NT2/D1 (cell line): ENCODE results near the gene TAX1BP3.

Experiments
- SUZ12 ChIP-seq: IDR thresholded peaks from 2 replicates; pipeline ENCODE4 v1.6.1; 2011; ENCODE audit not compliant: insufficient read length, insufficient read depth; ENCODE audit errors: extremely low read depth
- YY1 ChIP-seq: IDR thresholded peaks from 2 replicates; pipeline ENCODE4 v1.6.1; 2011; ENCODE audit not compliant: insufficient read length, insufficient read depth
- ZNF274 ChIP-seq: IDR thresholded peaks from 2 replicates; pipeline ENCODE4 v1.6.1; 2011; ENCODE audit warnings: mild to moderate bottlenecking, low read depth, low read length

DNA sequence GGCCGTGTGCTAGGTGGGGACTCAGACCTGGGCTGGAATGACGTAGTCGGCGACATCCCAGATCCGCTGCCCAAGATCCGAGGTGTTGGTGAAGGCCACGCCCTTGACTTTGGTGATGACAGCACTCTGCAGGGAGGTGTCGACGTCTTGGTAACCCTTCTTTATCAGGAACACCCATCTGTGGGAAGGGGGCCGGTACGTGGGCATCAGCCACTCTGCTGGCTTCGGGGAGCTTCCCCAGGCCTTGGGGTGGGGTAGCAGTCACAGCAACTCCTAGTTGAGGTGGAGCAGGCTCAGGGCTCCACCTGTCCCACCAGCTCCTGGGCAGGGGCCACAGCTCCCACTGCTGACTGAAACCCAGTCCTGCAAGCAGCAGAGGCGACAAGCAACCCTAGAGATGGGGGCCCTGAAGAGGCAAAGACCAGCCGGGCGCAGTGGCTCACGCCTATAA lies 23.3 kb upstream of the TAX1BP3 start:
- TF ChIP-seq ZNF274 (no peak), SUZ12 (no peak), YY1 (no peak)
